DOHH2 (cell line): Measurements from ENCODE around the gene MYBPC2.

ENCODE experiments used
- EZH2phosphoT487 ChIP-seq: fragments of 200-600 bp; sonication (generic); IDR thresholded peaks from 2 replicates; pipeline ENCODE4 v1.6.1; 2017; ENCODE audit warnings: borderline replicate concordance, mild to moderate bottlenecking, antibody characterized with exemption, low read length, moderate library complexity, mixed read lengths
- TF ChIP-seq, protein P1 (sequence below): fragments of 200-600 bp; sonication (generic); IDR thresholded peaks from one replicate; pipeline ENCODE4 v1.5.1; 2014; ENCODE audit warnings: antibody characterized with exemption, mild to moderate bottlenecking, low read depth, low read length; ENCODE audit not compliant: poor library complexity, severe bottlenecking

DNA sequence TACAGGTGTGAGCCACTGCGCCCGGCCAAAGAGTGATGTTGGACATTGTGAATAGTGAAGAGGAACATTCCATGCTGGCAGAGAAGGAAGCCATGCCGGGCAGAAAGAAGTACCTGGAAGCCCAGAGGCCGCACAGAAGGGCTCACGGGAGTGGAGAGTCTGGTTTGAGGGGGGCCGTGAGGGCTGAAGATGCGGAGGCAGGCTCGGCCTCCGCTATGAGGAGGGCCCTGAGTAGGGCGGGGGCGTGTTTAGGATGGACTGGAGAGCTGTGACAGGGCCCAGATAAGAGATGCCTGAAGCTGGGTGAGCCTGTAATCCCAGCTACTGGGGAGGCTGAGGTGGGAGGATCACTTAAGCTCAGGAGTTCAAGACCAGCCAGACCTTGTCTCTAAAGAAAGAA, 76.7 kb downstream of the MYBPC2 start:
- TF ChIP-seq, protein P1, sequence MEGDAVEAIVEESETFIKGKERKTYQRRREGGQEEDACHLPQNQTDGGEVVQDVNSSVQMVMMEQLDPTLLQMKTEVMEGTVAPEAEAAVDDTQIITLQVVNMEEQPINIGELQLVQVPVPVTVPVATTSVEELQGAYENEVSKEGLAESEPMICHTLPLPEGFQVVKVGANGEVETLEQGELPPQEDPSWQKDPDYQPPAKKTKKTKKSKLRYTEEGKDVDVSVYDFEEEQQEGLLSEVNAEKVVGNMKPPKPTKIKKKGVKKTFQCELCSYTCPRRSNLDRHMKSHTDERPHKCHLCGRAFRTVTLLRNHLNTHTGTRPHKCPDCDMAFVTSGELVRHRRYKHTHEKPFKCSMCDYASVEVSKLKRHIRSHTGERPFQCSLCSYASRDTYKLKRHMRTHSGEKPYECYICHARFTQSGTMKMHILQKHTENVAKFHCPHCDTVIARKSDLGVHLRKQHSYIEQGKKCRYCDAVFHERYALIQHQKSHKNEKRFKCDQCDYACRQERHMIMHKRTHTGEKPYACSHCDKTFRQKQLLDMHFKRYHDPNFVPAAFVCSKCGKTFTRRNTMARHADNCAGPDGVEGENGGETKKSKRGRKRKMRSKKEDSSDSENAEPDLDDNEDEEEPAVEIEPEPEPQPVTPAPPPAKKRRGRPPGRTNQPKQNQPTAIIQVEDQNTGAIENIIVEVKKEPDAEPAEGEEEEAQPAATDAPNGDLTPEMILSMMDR = no peak
- TF ChIP-seq EZH2phosphoT487 = no peak
